Aorta (tissue), 5 donors: ENCODE results near the gene DERL3. TPM values are rescaled to one million over a fixed set of nuclear protein-coding genes. Genes with fewer than 3 reads are reported as not detected.

Source experiments
- ATAC-seq: fragments of 200-7000 bp; cut with Tn5 transposase; one replicate; pipeline ENCODE4 v1.9.1; 2022; ENCODE audit warnings: moderate library complexity; ENCODE audit not compliant: low FRiP score
- DNase-seq, 2 donors: peaks; one replicate each; pipeline ENCODE4 v3.0.0-alpha.2; 2020
- H3K27ac ChIP-seq, 2 donors: one replicate each; pipeline ENCODE4 v1.5.1; 2013; ENCODE audit warnings: low read length in 2 of 2, mild to moderate bottlenecking in 2 of 2, moderate library complexity in 2 of 2, control low read depth in 1 of 2, inconsistent platforms in 1 of 2, low read depth in 1 of 2
- H3K27me3 ChIP-seq, 2 donors: one replicate each; pipeline ENCODE4 v1.6.1; 2013; ENCODE audit warnings: control low read depth in 1 of 2, low read length in 1 of 2, mild to moderate bottlenecking in 1 of 2, moderate library complexity in 1 of 2; ENCODE audit not compliant: insufficient read depth in 2 of 2, control insufficient read depth in 1 of 2
- H3K36me3 ChIP-seq, 2 donors: one replicate each; pipeline ENCODE4 v1.6.1; 2013; ENCODE audit warnings: control low read depth in 1 of 2, low read length in 1 of 2, mild to moderate bottlenecking in 1 of 2; ENCODE audit not compliant: insufficient read depth in 2 of 2, control insufficient read depth in 1 of 2
- H3K4me1 ChIP-seq, 2 donors: one replicate each; pipeline ENCODE4 v1.6.1; 2013; ENCODE audit warnings: low read length in 2 of 2, control low read depth in 1 of 2, mild to moderate bottlenecking in 1 of 2, moderate library complexity in 1 of 2; ENCODE audit not compliant: insufficient read depth in 2 of 2, control insufficient read depth in 1 of 2
- H3K4me3 ChIP-seq, 2 donors: one replicate each; pipeline ENCODE4 v1.5.1; 2013; ENCODE audit warnings: low read length in 2 of 2, control low read depth in 1 of 2, mild to moderate bottlenecking in 1 of 2
- H3K9me3 ChIP-seq: one replicate; pipeline ENCODE4 v1.6.1; 2013; ENCODE audit warnings: mild to moderate bottlenecking, low read length; ENCODE audit not compliant: control insufficient read depth
- WGBS, 2 donors: extraction: QIAGEN DNeasy Blood & Tissue Kit; methylation state at CpG; one replicate each; pipeline ENCODE4 v1.1.7; 2013; 5-methylcytosine and 5-hydroxymethylcytosine counted together
- intact Hi-C, 2 donors: fragments of 100-400 bp; cut with DNase I; formaldehyde crosslinking; loops; one replicate each; pipeline versions ENCODE4 v1.14.2 to v1.15.0; 2022
- polyA plus RNA-seq, 2 donors: library from polyadenylated mRNA; stranded (reverse); fragments of 200-250 nt; gene quantifications; one replicate each; pipeline ENCODE4 v1.2.3, GENCODE V29; 2013
- total RNA-seq, 2 donors: library from RNA; stranded (reverse); fragmentation: NEBNext Ultra II Directional; extraction: Animal tissue kit (Norgen Biotek cat#: 25700); gene quantifications; one replicate each; pipeline ENCODE4 v1.2.1, GENCODE V29; 2021
- donor health status: healthy with polysubstance abuse.
- donor health status: Bipolar disorder and iron deficiency.
- donor health status: DM: no; HTN: no; CAD: no.
- donor health status: DM: no; HTN: no; CAD: no.
- donor health status: DM: yes; HTN: yes; CAD: no.

The DERL3 gene
- total and polyA plus RNA-seq, 4 donors: 1.4 to 6.1 (median 2.9) TPM

GRCh38 chr22:23790819-23791737 is 47.7 kb downstream of the DERL3 start:
- 56 to 64% methylated on average over 11 of the region's 11 CpGs for WGBS, 2 donors

DNA sequence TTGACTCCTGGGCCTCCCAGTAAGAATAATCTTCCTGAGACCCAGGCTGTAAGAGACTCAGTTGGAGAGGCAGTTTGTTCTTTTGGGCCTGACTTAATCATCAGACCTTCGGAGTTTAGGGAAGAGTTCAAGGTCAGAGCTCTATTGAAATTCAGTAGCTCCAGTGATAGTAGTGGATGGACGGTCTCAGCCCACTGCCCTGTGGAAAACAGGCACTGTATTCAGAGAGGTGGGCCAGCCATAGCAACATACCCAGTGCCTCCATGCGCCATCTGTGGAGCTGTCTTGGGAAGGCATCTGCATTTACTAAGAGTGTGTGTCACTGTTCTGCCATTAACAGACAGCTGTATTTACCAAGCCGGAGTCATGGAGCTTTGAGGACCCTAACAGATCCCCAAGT is 49.2 kb downstream of the DERL3 start:
- 82 to 86% methylated on average over 4 of the region's 4 CpGs for WGBS, 2 donors
- ATAC-seq: no peak
- no peak for DNase-seq
- no peaks in the 10 kb centered on the region for H3K4me1 ChIP-seq
- H3K27ac ChIP-seq: no peak overlapping the region
- H3K9me3 ChIP-seq: no peaks in the 10 kb centered on the region
- peaks cover 0 to 3% of the 10 kb centered on the region in 2 donors for H3K36me3 ChIP-seq
- no peaks in the 10 kb centered on the region for H3K27me3 ChIP-seq
- H3K4me3 ChIP-seq: no peak overlapping the region
- intact Hi-C loops: no loop called here

More at GRCh38 chr22:23790819-23791737, 47.7 kb downstream of the DERL3 start:
- ATAC-seq (no peak), DNase-seq (no peak)
- Histone ChIP-seq H3K36me3 (peaks cover 0 to 3% of the 10 kb centered on the region in 2 donors), H3K9me3 (no peaks in the 10 kb centered on the region), H3K4me3 (no peak overlapping the region), H3K4me1 (no peaks in the 10 kb centered on the region), H3K27ac (no peak overlapping the region), H3K27me3 (no peaks in the 10 kb centered on the region)
- intact Hi-C loops: no loop called here

- ATAC-seq: no peak
- Histone ChIP-seq H3K4me1 (no peaks in the 10 kb centered on the region), H3K36me3 (no peaks in the 10 kb centered on the region), H3K27me3 (no peaks in the 10 kb centered on the region), H3K9me3 (no peaks in the 10 kb centered on the region), H3K27ac (no peak overlapping the region), H3K4me3 (no peak overlapping the region)
- intact Hi-C loops: no loop called here
- DNase-seq: peak in 1 of 2 donors; percentile 8
- 72 to 75% methylated on average over 4 of the region's 4 CpGs for WGBS, 2 donors
Observed at GRCh38 chr22:23789121-23789520, 49.7 kb downstream of the DERL3 start.

DNA sequence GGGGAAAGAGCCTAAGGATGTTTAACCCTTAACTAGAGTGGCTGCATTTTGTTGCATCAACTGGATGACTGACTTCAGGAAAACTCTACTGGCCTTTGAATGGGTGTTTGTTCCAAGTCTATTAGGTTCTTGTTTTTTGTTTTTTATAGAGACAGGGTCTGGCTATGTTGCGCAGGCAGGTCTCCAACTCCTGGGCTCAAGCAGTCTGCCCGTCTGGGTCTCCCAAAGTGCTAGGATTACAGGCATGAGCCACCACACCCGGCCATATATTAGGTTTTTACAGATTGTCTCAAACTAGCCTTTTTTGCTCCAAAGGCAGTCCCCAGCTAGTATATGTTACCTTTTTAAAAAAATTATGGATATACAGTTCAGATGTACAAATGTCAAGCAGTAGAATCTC is 50.9 kb downstream of the DERL3 start:
- no peaks in the 10 kb centered on the region for H3K36me3 ChIP-seq
- H3K27ac ChIP-seq: no peak overlapping the region
- H3K27me3 ChIP-seq: no peaks in the 10 kb centered on the region
- H3K9me3 ChIP-seq: no peaks in the 10 kb centered on the region
- DNase-seq: no peak
- no peaks in the 10 kb centered on the region for H3K4me1 ChIP-seq
- ATAC-seq: no peak
- 19 to 27% methylated on average over 3 of the region's 3 CpGs for WGBS, 2 donors
- peak overlapping the region in 1 of 2 donors; percentile 82 for H3K4me3 ChIP-seq
- intact Hi-C loops: loop anchor here in 1 of 2 donors (2.0 kb wide), 2 partner anchors 19 to 51 kb away; partner anchors contain the start of gene DERL3

DNA sequence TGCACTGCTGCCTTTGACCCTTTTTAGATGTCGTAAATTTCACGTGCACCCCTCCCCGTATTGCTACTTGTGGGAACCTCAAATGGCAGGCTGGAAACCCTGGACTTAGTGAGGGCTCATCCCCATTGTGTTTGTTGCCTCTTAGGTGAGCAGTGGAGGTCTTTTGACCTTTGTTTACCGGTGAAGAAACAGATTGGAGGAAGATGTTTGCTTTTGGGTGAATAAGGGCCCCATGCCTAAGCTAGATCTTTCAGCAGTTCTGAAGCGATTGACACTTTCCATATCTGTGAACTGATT is 51.3 kb downstream of the DERL3 start:
- H3K4me3 ChIP-seq: peak overlapping the region; percentile 64 to 82
- no peaks in the 10 kb centered on the region for H3K27me3 ChIP-seq
- H3K36me3 ChIP-seq: no peaks in the 10 kb centered on the region
- ATAC-seq (no peak), DNase-seq (no peak)
- H3K27ac ChIP-seq: no peak overlapping the region
- H3K9me3 ChIP-seq: no peaks in the 10 kb centered on the region
- WGBS, 2 donors: 0 to 1% methylated on average over 5 of the region's 5 CpGs
- H3K4me1 ChIP-seq: no peaks in the 10 kb centered on the region
- intact Hi-C loops: loop anchor here in 1 of 2 donors (2.0 kb wide), 2 partner anchors 19 to 51 kb away; partner anchors contain the start of gene DERL3

DNA sequence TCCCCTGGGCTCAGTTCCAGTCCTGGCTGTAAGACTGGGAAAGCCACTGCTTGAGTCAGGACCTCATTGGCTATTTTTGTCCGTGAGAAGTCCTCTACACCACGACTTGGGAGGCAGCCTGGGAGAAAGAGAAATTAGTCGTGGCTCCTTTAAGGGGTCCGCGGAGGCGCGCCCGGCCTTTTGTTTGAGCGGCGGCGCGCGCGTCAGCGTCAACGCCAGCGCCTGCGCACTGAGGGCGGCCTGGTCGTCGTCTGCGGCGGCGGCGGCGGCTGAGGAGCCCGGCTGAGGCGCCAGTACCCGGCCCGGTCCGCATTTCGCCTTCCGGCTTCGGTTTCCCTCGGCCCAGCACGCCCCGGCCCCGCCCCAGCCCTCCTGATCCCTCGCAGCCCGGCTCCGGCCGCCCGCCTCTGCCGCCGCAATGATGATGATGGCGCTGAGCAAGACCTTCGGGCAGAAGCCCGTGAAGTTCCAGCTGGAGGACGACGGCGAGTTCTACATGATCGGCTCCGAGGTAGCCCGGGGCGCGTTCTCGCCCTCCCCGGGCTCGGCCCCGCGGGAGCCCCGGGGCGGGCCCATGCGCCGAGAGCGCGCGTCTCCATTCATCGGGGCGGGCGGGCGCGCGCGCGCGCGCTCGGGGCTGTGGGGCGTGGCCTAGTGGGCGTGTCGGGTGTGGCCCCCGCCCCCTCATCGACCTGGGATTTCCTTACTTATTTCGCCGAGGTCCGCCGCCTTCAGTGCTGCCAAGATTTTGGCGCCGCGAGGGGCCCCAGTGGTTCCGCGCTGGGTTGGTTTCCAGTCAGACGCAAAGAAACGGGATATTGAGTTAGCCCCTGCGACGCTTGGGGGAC is 51.8 kb downstream of the DERL3 start, which contains the start of gene SMARCB1:
TSS of gene SMARCB1 (plus strand) at position 215 of the 848 bp plus-strand sequence. CDS start at position 419, 204 bp downstream.
- DNase-seq (peak; percentile 95 to 97), ATAC-seq (peak; percentile 95)
- peak within 1 kb of the TSS; percentile 47 to 87 for H3K27ac ChIP-seq
- H3K9me3 ChIP-seq: no peaks in the 10 kb centered on the region
- H3K27me3 ChIP-seq: no peaks in the 10 kb centered on the region
- 0% methylated on average over 76 to 97 of the region's 97 CpGs for WGBS, 2 donors
- peak within 1 kb of the TSS; percentile 64 to 82 for H3K4me3 ChIP-seq
- intact Hi-C loops: loop anchor here in 1 of 2 donors (1.0 to 2.0 kb wide), 3 partner anchors 18 to 52 kb away; partner anchors contain the start of gene DERL3
- no peaks in the 10 kb centered on the region for H3K36me3 ChIP-seq
- no peaks in the 10 kb centered on the region for H3K4me1 ChIP-seq

GRCh38 chr22:23786261-23786710 is 52.5 kb downstream of the DERL3 start:
- Histone ChIP-seq H3K27me3 (no peaks in the 10 kb centered on the region), H3K4me3 (no peak overlapping the region), H3K4me1 (no peaks in the 10 kb centered on the region), H3K27ac (peak overlapping the region in 1 of 2 donors; percentile 68), H3K9me3 (no peaks in the 10 kb centered on the region), H3K36me3 (no peaks in the 10 kb centered on the region)
- intact Hi-C loops: loop anchor here in 1 of 2 donors (1.0 to 2.0 kb wide), 3 partner anchors 17 to 53 kb away; partner anchors contain the start of gene DERL3
- WGBS, 2 donors: 9 to 13% methylated on average over 9 of the region's 9 CpGs
- DNase-seq (no peak), ATAC-seq (peak; percentile 16)
